Peyer's patch (tissue), 4 donors: ENCODE data around the gene CDCP2.

ENCODE experiments used
- POLR2A ChIP-seq, 2 donors: fragments of 450-650 bp; IDR thresholded peaks; one replicate each; pipeline ENCODE4 v1.5.1; 2017; ENCODE audit warnings: antibody characterized with exemption in 2 of 2, mild to moderate bottlenecking in 2 of 2, moderate library complexity in 2 of 2
- TF ChIP-seq, protein P1 (sequence below), 6 experiments: fragments of 450-650 bp in 4 of 6; fragments of 200-600 bp in 2 of 6; sonication (generic) in 1 of 6; IDR thresholded peaks; one replicate each; pipeline ENCODE4 v1.5.1; 2017 to 2019; ENCODE audit warnings: antibody characterized with exemption in 6 of 6, mild to moderate bottlenecking in 3 of 6, moderate library complexity in 1 of 6

GRCh38 chr1:54131419-54131818 is 21.4 kb downstream of the CDCP2 start:
- TF ChIP-seq, protein P1, sequence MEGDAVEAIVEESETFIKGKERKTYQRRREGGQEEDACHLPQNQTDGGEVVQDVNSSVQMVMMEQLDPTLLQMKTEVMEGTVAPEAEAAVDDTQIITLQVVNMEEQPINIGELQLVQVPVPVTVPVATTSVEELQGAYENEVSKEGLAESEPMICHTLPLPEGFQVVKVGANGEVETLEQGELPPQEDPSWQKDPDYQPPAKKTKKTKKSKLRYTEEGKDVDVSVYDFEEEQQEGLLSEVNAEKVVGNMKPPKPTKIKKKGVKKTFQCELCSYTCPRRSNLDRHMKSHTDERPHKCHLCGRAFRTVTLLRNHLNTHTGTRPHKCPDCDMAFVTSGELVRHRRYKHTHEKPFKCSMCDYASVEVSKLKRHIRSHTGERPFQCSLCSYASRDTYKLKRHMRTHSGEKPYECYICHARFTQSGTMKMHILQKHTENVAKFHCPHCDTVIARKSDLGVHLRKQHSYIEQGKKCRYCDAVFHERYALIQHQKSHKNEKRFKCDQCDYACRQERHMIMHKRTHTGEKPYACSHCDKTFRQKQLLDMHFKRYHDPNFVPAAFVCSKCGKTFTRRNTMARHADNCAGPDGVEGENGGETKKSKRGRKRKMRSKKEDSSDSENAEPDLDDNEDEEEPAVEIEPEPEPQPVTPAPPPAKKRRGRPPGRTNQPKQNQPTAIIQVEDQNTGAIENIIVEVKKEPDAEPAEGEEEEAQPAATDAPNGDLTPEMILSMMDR (IDR thresholded peaks at IDR 0.05) = no peak
- TF ChIP-seq POLR2A (IDR thresholded peaks at IDR 0.05) = no peak
